ENCODE measurements around the gene TMC5. TPM values are rescaled to one million over a fixed set of nuclear protein-coding genes. Genes with fewer than 3 reads are reported as not detected.
A peak's percentile ranks its signal among the peaks of the same experiment; 100 is the strongest.

The TMC5 gene
- total RNA-seq, 2 donors from 2014 or later = 0.16 TPM; not detected in 1

- TF ChIP-seq CTCF (IDR thresholded peaks at IDR 0.05) = no peak
- no peak for DNase-seq (ENCODE audit: low spot score)
- Histone ChIP-seq H3K36me3 (peaks cover 44% of the 10 kb centered on the region), H3K9me3 (no peaks in the 10 kb centered on the region), H3K4me3 (no peak overlapping the region), H3K27ac (no peak overlapping the region), H3K27me3 (no peaks in the 10 kb centered on the region), H3K4me1 (no peaks in the 10 kb centered on the region)
Measured at GRCh38 chr16:19499481-19499880, 81.8 kb downstream of the TMC5 start.

GRCh38 chr16:19502395-19503131 lies 84.9 kb downstream of the TMC5 start:
- Histone ChIP-seq H3K27me3 (no peaks in the 10 kb centered on the region), H3K9me3 (no peaks in the 10 kb centered on the region), H3K27ac (no peak overlapping the region), H3K4me3 (no peak overlapping the region), H3K36me3 (peaks cover 53% of the 10 kb centered on the region), H3K4me1 (peaks cover 0 to 11% of the 10 kb centered on the region in 2 donors)
- TF ChIP-seq CTCF (IDR thresholded peaks at IDR 0.05) = peak; percentile 47 to 78
- DNase-seq (ENCODE audit: low spot score) = peak; percentile 66

GRCh38 chr16:19503461-19504075 lies 85.9 kb downstream of the TMC5 start:
- Histone ChIP-seq H3K9me3 (no peaks in the 10 kb centered on the region), H3K27ac (no peak overlapping the region), H3K36me3 (peaks cover 53% of the 10 kb centered on the region), H3K4me3 (no peak overlapping the region), H3K4me1 (peaks cover 0 to 11% of the 10 kb centered on the region in 2 donors), H3K27me3 (no peaks in the 10 kb centered on the region)
- no peak for DNase-seq (ENCODE audit: low spot score)
- no peak for TF ChIP-seq CTCF (IDR thresholded peaks at IDR 0.05)

- Histone ChIP-seq H3K27me3 (no peaks in the 10 kb centered on the region), H3K27ac (no peak overlapping the region), H3K4me1 (peaks cover 0 to 11% of the 10 kb centered on the region in 2 donors), H3K4me3 (no peak overlapping the region), H3K36me3 (peaks cover 49% of the 10 kb centered on the region), H3K9me3 (no peaks in the 10 kb centered on the region)
- TF ChIP-seq CTCF (IDR thresholded peaks at IDR 0.05) = no peak
- no peak for DNase-seq (ENCODE audit: low spot score)
Measured at GRCh38 chr16:19505600-19506303, 88.1 kb downstream of the TMC5 start.

- no peak overlapping the region for H3K27ac ChIP-seq
- peaks cover 0 to 11% of the 10 kb centered on the region in 2 donors for H3K4me1 ChIP-seq
- H3K4me3 ChIP-seq = no peak overlapping the region
- peaks cover 37% of the 10 kb centered on the region for H3K36me3 ChIP-seq
- no peaks in the 10 kb centered on the region for H3K9me3 ChIP-seq
- no peaks in the 10 kb centered on the region for H3K27me3 ChIP-seq
- no peak for DNase-seq (ENCODE audit: low spot score)
- TF ChIP-seq CTCF (IDR thresholded peaks at IDR 0.05) = no peak
Measured at GRCh38 chr16:19506965-19507364, 89.3 kb downstream of the TMC5 start.

Data from right atrium auricular region (tissue), 2 donors.